ENCODE measurements around the gene GPR152.

GPR152 gene

DNA sequence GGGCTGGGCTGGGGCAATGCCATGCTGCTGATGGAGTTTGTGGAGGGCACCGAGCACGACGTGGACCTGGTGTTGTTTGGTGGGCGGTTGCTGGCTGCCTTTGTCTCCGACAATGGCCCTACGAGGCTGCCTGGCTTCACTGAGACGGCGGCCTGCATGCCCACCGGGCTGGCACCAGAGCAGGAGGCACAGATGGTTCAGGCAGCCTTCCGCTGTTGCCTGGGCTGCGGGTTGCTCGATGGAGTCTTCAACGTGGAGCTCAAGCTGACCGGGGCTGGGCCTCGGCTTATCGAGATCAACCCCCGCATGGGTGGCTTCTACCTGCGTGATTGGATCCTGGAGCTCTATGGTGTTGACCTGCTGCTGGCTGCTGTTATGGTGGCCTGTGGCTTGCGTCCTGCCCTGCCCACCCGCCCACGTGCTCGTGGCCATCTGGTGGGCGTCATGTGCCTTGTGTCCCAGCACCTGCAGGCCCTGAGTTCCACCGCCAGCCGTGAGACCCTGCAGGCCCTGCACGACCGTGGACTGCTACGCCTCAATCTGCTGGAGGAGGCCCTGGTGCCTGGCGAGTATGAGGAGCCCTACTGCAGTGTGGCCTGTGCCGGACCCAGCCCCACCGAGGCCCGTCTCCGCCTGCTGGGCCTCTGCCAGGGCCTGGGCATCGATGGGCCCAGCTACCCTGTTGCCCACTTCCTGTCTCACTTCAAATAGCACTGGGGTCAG, 28.5 kb downstream of the GPR152 start:
- no peak for DNase-seq (ENCODE audit: low read depth in 2 of 2)

DNA sequence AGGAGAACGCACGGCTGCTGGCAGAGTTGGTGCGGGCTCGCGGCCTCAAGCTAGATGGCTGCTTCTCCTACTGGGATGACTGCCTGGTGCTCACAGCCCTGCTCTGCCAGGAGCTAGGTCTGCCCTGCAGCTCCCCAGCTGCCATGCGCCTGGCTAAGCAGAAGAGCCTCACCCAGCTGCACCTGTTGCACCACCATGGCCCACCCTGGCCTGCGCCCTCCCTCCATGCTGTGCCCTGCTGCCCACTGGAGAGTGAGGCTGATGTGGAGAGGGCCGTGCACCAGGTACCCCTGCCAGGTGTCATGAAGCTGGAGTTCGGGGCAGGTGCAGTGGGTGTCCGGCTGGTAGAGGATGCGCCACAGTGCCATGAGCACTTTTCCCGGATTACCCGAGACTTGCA, 29.1 kb downstream of the GPR152 start:
- no peak for DNase-seq (ENCODE audit: low read depth in 2 of 2)

DNA sequence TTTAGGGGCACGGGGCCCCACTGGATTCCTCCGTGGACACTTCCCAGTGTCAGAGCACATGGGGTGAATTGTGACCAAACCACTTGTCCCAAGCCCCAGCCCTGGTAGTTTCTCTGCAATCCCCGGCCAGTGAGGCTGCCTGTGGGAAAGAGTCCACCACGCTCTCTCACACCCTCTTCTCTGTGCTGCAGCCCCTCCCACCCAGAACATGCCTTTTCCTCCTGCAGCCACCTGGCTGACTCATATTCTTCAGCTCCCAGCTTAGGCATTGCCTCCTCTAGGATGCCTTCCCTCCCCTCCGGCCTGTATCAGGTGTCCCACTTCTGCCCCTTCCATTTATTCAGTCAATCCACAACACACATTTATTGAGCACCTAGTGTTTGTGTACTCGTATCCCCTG, 29.6 kb downstream of the GPR152 start:
- no peak for DNase-seq (ENCODE audit: low read depth in 2 of 2)

DNA sequence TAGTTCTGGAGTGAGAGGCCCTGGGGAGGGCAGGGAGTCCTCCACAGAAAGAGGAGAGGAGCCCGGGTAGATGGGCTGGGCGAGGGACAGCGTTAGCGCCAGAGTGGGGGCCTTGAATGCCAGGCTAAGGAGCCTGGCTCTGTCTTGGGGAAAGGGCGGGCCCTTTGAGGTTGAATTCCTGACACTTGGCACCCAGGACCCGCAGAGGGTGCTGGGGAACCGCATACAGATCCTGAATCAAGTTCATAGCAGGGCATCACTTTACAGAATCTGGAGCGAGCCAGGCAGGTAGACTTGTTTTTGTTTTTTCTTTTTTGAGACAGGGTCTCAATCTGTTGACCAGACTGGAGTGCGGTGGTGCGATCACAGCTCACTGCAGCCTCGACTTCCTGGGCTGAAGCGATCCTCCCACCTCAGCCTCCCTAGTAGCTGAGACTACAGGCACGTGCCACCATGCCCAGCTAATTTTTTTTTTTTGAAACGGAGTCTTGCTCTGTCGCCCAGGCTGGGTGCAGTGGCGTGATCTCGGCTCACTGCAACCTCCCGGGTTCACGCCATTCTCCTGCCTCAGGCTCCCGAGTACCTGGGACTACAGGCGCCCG, 31.0 kb downstream of the GPR152 start:
- DNase-seq (ENCODE audit: low read depth in 2 of 2): no peak

DNA sequence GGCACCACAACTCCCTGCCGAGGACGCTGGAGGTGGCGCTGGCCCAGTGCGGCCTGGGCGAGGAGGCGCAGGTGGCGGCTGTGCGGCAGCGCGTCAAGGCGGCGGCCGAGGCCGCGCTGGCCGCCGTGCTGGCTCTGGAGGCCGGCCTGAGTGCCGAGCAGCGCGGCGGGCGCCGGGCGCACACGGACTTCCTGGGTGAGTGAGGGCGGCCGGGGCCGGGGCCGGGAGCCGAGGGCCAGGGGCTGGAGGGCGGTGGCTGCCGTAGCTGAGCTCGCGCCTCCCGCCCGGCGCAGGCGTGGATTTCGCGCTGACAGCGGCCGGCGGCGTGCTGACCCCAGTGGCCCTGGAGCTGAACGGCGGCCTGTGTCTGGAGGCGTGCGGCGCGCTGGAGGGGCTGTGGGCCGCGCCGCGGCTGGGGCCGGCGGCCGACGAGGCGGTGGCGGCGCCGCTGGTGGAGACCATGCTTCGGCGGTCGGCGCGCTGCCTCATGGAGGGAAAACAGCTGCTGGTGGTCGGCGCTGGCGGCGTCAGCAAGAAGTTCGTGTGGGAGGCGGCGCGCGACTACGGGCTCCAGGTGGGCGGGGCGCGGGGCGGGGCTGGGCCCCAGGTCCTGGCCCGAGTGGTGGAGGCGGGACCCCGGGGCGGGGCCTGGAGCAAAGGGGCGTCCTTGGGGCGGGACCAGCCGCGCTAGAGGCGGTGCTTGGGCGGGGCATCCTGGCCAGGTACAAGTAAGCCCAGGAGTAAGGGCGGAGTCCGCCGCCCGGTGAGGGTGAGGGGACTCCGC, 31.7 kb downstream of the GPR152 start:
- peak; percentile 66 to 73 for DNase-seq (ENCODE audit: low read depth in 2 of 2)

DNA sequence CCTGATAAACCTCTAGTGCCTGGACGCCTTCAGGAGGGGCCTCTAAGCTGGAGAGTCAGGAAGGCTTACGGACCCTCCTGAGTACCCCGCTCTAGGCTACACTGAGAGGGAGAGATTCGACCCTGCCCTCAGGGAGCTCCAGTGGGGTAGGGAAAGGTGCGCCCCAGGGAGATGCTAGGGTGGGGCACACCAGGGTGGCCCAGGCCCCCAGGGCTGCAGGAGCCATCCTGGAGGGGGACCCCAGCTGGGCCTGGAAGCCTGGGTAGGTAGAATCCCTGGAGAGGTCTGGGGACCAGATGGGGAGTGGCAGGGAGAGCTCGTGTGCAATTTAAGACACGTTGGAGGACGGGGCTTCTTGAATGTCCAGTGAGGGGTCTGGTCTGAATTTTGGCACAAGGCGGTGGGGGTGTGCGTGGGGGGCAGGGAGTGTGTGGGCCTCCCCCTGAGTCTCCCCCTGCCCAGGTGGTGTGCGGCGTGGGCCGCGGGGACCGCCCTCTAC, 32.3 kb downstream of the GPR152 start:
- DNase-seq (ENCODE audit: low read depth in 2 of 2): no peak

DNA sequence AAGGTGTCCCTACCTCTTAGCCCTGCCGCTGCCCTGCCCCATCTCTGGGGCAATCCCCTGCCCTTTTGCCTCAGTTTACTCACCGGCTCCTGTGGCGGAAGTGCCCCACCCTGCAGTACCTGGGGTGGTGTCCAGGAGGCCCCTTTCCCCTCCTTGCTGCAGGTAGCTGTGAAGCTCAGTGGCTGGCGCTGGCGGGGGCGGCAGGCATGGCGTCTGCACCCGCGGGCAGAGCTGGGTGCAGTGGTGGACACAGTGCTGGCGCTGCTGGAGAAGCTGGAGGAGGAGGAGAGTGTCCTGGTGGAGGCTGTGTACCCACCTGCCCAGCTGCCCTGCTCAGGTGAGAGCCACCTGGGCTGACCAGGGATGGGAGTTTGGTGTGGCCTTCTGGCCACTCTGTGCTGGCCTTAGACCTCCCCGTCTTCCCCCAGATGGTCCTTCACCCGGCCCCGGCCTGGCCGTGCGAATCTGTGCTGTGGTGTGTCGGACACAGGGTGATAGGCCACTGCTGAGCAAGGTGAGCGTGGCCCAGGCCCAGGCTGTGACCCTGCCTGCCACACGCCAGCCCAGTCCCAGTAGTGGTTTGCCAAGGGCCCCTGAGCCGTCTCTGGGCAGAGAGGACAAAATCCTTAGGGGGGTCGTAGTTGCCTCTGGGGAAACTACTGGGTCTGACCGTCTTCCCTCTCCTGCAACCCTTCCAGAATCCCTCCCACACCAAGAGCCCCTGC, 33.0 kb downstream of the GPR152 start:
- no peak for DNase-seq (ENCODE audit: low read depth in 2 of 2)

DNA sequence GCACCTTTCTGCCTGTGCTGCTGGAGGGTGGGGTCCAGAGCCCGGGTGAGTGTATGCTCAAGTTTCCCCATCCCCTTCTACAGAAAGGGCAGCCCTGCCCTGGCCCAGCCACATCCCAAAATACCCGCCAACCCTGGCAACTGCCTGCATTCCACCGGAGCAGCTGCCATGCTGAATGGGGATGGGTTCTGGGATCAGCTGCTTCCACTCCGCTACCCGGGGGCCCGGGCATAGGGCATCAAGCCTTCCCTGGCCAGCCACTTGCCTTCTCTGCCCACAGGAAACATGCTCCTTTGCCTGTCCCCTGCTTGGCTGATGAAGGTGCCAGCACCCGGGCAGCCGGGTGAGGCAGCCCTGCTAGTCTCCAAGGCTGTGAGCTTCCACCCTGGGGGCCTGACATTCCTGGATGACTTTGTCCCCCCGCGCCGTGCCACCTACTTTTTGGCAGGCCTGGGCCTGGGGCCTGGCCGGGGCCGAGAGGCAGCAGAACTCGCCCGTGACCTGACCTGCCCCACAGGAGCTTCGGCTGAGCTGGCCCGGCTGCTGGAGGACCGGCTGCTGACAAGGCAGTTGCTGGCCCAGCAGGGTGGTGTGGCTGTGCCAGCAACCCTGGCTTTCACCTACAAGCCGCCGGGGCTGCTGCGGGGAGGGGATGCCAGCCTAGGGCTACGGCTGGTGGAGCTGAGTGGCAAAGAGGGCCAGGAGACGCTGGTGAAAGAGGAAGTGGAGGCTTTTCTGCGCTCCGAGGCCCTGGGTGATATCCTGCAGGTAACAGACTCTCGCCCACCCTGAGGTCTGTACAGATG, 33.9 kb downstream of the GPR152 start:
- no peak for DNase-seq (ENCODE audit: low read depth in 2 of 2)

DNA sequence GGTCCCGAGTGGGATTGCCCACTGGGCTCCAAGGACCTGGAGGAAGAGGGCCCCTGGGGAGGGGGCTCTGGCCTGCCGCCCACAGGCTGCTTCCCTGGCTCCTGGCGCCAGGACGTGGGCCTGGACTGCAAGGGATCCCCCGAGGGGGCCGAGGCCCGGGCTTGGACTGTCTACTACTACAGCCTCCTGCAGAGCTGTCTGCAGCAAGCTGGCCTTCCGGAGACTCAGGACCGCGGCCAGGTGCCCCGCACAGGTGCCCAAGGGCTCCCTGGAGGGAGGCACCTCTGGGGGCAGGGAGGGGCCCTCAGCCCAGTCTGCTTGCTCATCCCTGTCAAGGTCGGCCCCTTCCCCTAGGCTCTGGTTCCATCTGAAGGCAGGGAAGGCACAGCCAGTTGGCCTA, 35.1 kb downstream of the GPR152 start:
- no peak for DNase-seq (ENCODE audit: low read depth in 2 of 2)

DNA sequence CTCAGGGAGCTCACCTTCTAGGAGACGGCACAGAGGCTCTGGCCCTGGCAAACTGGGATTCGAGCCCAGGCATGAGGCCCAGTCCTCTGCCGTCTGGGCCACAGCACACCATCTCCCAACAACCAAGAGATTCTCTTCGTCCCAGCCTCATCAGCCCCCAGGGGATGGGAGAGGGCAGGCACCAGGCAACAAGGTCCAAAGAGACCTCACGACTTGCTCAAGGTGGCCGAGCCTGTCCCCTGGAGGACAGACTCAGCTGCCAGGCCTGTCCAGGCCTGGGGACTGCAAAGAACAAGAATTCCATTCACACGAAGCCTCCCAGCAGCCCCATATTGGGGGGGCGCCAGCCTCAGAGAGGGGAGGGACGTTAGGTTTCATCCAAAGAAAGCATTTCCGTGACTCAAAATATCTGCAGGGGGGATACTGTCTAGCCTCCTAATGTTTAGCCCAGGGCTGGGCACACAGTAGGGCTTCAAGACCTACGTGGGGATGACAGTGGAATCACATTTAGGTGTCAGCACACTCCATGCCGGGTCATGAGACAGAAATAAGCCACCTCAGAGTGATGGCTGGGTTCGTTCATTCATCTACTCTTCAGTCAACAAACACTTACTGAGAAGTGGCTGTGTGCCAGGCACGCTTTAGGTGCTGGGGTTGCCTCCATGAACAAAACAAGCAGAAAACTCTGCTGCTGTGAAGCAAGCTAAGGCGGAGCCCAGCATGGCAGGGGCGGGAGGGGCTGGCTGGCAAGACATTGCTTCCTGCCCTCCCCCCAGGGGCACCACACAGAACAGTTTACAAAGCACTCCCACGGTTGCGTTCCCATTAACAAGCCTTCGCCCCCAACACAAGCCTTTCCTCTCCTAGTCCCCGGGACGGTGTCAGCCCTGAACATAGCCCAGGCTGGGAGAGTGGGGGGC, 35.9 kb downstream of the GPR152 start:
- DNase-seq (ENCODE audit: low read depth in 2 of 2): no peak

DNA sequence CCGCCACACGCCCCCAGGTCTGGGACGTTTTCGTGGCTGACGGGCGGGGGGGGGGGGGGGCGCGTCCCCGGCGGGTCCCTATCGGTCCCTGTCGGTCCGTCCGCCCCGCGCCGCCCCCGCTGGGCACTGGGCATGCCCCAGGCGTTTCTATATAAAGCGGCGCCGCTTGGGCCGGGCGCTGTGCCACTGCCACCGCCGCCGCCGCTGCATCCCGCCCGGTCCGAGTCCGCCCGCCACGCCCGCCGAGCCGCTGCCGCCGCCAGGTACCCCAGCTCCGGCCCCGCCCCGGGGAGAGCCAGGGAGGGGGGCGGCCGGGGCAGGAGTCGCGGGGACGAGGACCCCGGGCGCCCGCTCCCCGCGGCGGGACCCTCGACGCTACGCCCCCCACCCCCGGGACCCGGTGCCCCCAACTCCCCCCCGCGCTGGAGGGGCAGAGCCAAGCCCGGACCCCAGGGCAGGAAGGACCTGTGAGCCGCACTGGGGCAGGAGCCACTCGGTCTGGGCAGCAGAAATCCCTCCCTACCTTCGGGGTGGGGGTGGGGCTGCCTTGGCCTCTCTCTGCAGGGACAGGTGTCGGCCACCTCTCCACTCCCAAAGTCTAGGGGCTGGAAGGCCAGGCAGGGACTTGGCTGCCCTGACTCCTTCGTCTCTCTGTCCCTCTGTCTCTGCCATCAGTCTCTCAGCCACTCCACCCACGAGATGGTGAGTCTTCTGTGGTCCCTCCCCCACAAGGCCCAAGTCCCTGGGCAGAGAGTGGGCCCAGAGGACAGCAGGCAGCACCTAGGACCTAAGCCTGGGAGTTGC, 36.8 kb downstream of the GPR152 start, which contains the start of gene CARNS1:
Gene CARNS1 (plus strand): TSS at position 178 of the 804 bp plus-strand sequence. CDS start 522 bp downstream, at position 700.
- DNase-seq (ENCODE audit: low read depth in 2 of 2): no peak

DNA sequence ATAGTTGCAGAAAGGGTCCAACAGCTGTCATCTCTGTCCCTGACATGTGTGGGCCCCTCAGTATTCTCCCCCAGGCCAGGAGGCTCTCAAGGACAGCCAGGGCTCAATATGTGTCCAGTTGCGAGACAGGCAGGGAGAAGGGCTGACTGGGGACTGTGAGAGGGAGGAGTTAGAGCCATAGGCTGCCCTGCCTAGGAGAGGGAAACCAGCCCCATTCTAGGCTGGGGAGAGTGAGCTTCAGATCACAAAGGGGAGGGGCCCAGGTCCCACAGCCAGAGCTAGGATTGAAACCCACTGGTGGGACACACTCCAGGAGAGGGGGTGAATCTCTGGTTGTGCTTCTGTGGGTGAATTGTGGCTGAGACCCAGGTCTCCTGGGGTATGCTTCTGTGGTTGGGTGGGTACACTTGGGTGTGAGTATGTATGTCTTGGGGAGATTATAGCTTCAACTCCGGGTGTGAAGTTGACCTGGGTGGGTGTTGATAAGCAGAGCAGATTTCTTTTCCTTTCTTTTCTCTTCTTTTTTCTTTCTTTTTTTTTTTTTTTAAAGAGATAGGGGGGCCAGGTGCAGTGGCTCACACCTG, 39.2 kb downstream of the GPR152 start:
- no peak for DNase-seq (ENCODE audit: low read depth in 2 of 2)

DNA sequence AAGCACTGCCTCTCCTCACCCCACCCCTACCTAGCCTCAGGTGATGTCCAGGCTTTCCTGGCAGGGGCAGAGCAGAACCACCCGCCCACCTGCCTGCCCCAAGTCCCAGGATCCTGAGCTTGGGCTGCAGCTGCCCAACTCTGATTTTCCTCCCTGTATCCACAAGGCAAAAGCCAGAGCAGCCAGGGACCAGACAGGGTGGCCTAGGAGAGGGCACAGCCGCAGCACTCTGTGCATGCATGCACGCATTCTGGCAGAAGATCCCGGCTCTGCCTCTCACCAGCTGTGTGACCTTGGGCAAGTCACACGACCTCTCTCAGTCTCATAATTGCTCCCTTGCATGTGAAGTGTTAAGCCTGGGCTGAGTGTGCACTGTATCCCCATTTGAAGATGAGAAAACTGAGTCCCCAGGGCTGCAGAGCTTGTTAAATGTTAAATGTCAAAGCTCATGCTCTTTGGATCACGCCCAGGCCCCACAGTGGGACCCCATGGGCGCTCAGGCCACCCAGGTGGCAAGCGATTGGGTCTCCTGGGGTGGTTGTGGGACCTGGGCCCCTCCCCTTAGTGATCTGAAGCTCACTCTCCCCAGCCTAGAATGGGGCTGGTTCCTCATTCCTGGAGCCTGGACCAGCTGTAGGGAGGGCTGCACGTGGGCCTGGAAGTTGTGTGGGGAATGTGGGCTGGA, 39.9 kb downstream of the GPR152 start:
- no peak for DNase-seq (ENCODE audit: low read depth in 2 of 2)

DNA sequence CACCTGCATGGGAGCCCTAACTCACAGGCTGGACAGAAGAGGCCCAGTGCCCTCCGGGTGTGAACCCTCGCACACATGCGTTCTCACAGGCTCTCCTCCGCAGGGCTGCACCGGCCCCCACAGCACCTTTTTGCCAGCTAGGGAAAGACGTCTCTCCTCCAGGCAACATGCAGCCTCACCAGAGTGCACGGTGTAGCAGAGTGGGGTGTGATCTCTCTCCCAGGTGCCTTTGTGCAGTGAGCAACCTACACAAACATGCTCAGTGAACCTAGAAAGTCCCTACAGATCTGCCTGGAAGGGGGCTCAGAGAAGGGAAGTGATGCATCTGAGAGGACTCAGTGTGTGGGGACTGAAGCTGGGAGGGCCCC, 40.8 kb downstream of the GPR152 start:
- DNase-seq (ENCODE audit: low read depth in 2 of 2): no peak

DNA sequence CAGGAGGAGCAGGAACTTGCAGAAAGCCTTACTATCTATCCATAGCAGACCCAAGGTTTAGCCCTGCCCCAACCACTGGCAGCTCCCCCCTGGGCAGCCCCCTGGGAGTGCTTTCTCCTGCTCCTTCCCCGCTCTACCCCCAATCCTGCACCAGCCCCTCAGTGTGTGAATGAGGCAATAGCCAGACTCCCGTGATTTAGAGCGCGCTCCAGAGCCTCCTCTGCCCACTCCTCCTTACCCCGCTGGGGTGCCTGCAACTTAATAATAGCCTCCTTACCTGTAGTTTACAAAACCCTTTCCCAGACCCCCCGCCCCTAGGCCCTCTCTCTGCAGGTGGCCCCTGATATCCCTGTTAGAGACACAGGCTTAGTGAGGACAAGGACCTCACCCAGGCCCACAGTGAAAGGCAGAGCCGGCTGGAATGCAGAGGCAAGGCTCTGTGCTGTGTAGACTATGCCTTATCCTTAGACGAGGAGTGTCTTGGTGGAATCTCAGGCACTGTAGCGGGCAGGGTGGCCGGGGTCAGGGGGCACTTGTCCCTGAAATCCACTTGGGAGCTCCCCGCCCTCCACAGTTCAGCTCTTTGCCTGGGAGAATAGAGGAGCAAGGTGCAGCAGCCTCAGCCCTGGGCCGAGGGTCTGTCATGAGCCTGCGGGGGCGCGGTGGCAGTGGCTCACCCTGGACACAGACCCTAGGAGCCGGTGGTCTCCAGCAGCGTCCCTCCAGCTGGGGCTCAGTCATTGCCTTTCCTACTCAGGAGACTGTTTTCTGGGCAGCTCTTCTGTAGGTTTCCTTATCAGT, 41.3 kb downstream of the GPR152 start:
- no peak for DNase-seq (ENCODE audit: low read depth in 2 of 2)

DNA sequence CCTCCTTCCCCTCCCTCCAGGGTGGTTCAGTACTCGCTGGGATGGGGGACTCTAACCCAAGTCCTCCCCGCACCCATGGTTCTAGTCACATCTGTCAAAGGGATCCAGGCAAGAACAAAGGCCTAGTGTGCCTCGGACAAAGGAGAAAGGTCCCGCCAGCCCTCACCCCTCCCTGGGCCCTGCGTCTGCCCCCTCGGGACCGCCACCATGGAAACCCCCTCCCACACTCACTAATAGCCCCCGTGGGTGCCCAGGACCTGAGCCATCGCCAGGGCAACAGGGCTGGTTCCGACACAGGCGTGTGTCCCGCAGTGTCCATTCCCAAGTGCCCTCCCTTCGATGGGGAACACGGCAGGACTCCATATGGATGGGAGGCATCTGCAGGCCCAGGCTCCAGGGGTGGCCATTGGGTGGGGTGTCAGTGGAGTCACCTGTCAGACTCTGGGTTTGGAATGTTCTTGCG, 42.1 kb downstream of the GPR152 start:
- no peak for DNase-seq (ENCODE audit: low read depth in 2 of 2)

DNA sequence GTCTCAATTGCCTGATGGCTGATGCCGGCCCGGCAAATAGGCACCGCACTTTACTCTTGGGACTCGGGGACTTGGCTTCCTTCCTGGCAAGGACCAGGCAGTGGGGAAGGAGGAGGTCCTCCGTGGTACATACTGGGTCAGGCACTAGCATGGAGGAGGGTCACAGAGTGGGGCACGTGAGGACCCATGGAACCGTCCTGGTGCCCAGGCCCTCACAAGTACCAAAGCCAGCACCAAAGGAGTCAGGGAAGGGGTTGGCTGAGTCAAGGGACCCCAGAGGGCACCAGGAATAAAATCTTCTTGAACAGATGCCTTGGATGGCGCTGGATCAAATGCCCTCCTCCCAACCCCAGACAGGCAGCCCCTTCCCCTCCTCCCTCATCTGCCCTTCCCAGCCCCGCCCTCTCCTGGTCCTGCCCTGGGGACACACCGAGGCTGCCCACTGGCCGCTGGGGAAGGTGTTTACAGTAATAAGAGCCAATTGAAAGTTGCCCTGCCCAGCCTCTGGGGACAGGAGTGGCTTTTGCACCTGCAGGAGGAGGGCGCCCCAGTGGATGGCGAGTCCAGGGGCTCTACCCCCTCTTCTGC, 42.7 kb downstream of the GPR152 start:
- DNase-seq (ENCODE audit: low read depth in 2 of 2): no peak
